SU-DHL-6 (cell line): Measurements from ENCODE around the gene TSHZ2.

Experiments used
- H2AFZ ChIP-seq: fragments of 200-600 bp; sonication (generic); 2 replicates; pipeline ENCODE4 v1.6.1; 2014; ENCODE audit warnings: low read depth, mild to moderate bottlenecking, moderate library complexity, mixed read lengths, antibody characterized with exemption, low read length; ENCODE audit not compliant: severe bottlenecking
- H3F3A ChIP-seq: fragments of 200-600 bp; shearing (Covaris generic); 2 replicates; pipeline ENCODE4 v1.6.0; 2016; ENCODE audit warnings: antibody characterized with exemption, mild to moderate bottlenecking; ENCODE audit not compliant: insufficient read depth
- H3K27ac ChIP-seq: fragments of 200-600 bp; sonication (generic); 2 replicates; pipeline ENCODE4 v1.5.1; 2016; ENCODE audit warnings: low read depth, mild to moderate bottlenecking, low read length, moderate library complexity, mixed read lengths
- H3K27me3 ChIP-seq: fragments of 200-600 bp; sonication (generic), shearing (Covaris generic); 2 replicates; pipeline ENCODE4 v1.6.0; 2014; ENCODE audit warnings: mild to moderate bottlenecking, low read length
- H3K36me3 ChIP-seq: fragments of 200-600 bp; sonication (generic); 2 replicates; pipeline ENCODE4 v1.6.1; 2014; ENCODE audit warnings: mild to moderate bottlenecking, low read length, mixed read lengths
- H3K4me2 ChIP-seq: fragments of 300-600, 200-600 bp; shearing (Covaris generic), sonication (generic); 2 replicates; pipeline ENCODE4 v1.6.0; 2014; ENCODE audit warnings: low read length, low read depth, mild to moderate bottlenecking; ENCODE audit not compliant: poor library complexity, severe bottlenecking
- H3K4me3 ChIP-seq: fragments of 200-600 bp; sonication (generic); 2 replicates; pipeline ENCODE4 v1.5.1; 2014; ENCODE audit warnings: antibody characterized with exemption, low read length, mild to moderate bottlenecking, mixed read lengths; ENCODE audit not compliant: insufficient read depth, poor library complexity, severe bottlenecking
- H3K79me2 ChIP-seq: fragments of 200-600 bp; sonication (generic); 2 replicates; pipeline ENCODE4 v1.6.1; 2014; ENCODE audit warnings: mild to moderate bottlenecking, low read length, moderate library complexity; ENCODE audit not compliant: insufficient read depth
- H3K9ac ChIP-seq: fragments of 200-600 bp; sonication (generic); 2 replicates; pipeline ENCODE4 v1.7.0; 2014; ENCODE audit warnings: mild to moderate bottlenecking, low read length
- H3K9me2 ChIP-seq: fragments of 200-600 bp; sonication (generic); replicated peaks from 2 replicates; pipeline ENCODE4 v1.6.1; 2014; ENCODE audit warnings: low read length; ENCODE audit not compliant: insufficient read depth
- H3K9me3 ChIP-seq: fragments of 200-600 bp; sonication (generic); 2 replicates; pipeline ENCODE4 v1.6.1; 2014; ENCODE audit warnings: low read length, mixed read lengths; ENCODE audit not compliant: insufficient read depth
- H4K20me1 ChIP-seq: fragments of 200-600 bp; sonication (generic); 2 replicates; pipeline ENCODE4 v1.6.1; 2014; ENCODE audit warnings: low read depth, mild to moderate bottlenecking, antibody characterized with exemption, low read length, moderate library complexity, mixed read lengths
- CTCF ChIP-seq: fragments of 200-600 bp; sonication (generic); IDR thresholded peaks from one replicate; pipeline ENCODE4 v1.5.1; 2017; ENCODE audit warnings: antibody characterized with exemption, mild to moderate bottlenecking, low read length, moderate library complexity; ENCODE audit not compliant: insufficient read depth, poor library complexity, severe bottlenecking
- EZH2phosphoT487 ChIP-seq: fragments of 200-600 bp; sonication (generic), shearing (Covaris generic); conservative IDR thresholded peaks from 2 replicates; pipeline ENCODE4 v1.6.1; 2018; ENCODE audit warnings: mild to moderate bottlenecking, antibody characterized with exemption, low read length, moderate library complexity, mixed read lengths

Gene TSHZ2

GRCh38 chr20:53083411-53083810 lies 111.3 kb downstream of the TSHZ2 start:
- TF ChIP-seq CTCF: no peak
- no peak for TF ChIP-seq EZH2phosphoT487
- H3K79me2 ChIP-seq: no peaks in the 10 kb centered on the region
- no peak overlapping the region for H3K27ac ChIP-seq
- no peaks in the 10 kb centered on the region for H3K9me2 ChIP-seq
- no peaks in the 10 kb centered on the region for H4K20me1 ChIP-seq
- no peak overlapping the region for H2AFZ ChIP-seq
- no peak overlapping the region for H3K4me3 ChIP-seq
- H3K9me3 ChIP-seq: no peaks in the 10 kb centered on the region
- H3K9ac ChIP-seq: no peak overlapping the region
- no peak overlapping the region for H3K4me2 ChIP-seq
- no peaks in the 10 kb centered on the region for H3K36me3 ChIP-seq
- H3F3A ChIP-seq: no peaks in the 10 kb centered on the region
- no peaks in the 10 kb centered on the region for H3K27me3 ChIP-seq

GRCh38 chr20:53084408-53084997 lies 112.3 kb downstream of the TSHZ2 start:
- no peak overlapping the region for H3K9ac ChIP-seq
- no peak overlapping the region for H3K4me3 ChIP-seq

GRCh38 chr20:53085720-53086119 lies 113.6 kb downstream of the TSHZ2 start:
- H3K4me2 ChIP-seq: no peak overlapping the region
- TF ChIP-seq CTCF (no peak), EZH2phosphoT487 (no peak)

More at GRCh38 chr20:53084408-53084997, 112.3 kb downstream of the TSHZ2 start:
- TF ChIP-seq CTCF (no peak), EZH2phosphoT487 (no peak)
- Histone ChIP-seq H3K4me2 (no peak overlapping the region), H3K79me2 (no peaks in the 10 kb centered on the region), H4K20me1 (no peaks in the 10 kb centered on the region), H3K27me3 (no peaks in the 10 kb centered on the region), H3F3A (no peaks in the 10 kb centered on the region), H3K9me2 (no peaks in the 10 kb centered on the region), H2AFZ (no peak overlapping the region), H3K36me3 (no peaks in the 10 kb centered on the region), H3K9me3 (no peaks in the 10 kb centered on the region), H3K27ac (no peak overlapping the region)

More at GRCh38 chr20:53085720-53086119, 113.6 kb downstream of the TSHZ2 start:
- Histone ChIP-seq H3K9me3 (no peaks in the 10 kb centered on the region), H3K79me2 (no peaks in the 10 kb centered on the region), H3K27me3 (no peaks in the 10 kb centered on the region), H3K9me2 (no peaks in the 10 kb centered on the region), H3K9ac (no peak overlapping the region), H2AFZ (no peak overlapping the region), H3K36me3 (no peaks in the 10 kb centered on the region), H3K4me3 (no peak overlapping the region), H3K27ac (no peak overlapping the region), H4K20me1 (no peaks in the 10 kb centered on the region), H3F3A (no peaks in the 10 kb centered on the region)
